Measurements from ENCODE around the gene CCDC93. TPM values are rescaled to one million over a fixed set of nuclear protein-coding genes. Genes with fewer than 3 reads are reported as not detected.

The CCDC93 gene
- total RNA-seq, 2 donors from 2014 or later: 27.5 to 42.5 TPM

DNA sequence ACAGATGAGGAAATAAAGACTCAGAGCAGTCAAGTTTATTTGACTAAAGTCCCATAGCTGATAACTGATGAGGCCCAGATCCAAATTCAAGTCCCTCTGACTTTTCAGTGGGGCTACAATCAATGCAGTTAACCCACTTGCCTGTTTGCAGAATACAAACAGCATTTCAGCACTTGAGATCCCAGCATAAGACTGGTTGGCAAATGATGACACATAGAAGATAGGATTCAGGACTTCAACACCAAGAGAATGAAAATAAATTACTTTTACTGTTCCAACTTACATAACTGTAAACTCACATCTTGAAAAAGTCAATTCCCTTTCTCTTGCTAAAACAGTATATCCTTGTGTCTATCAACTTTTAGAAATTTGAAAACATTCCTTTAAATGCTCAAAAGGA, 61.2 kb downstream of the CCDC93 start:
- no peak overlapping the region for H3K27ac Mint-ChIP-seq
- peaks cover 15 to 16% of the 10 kb centered on the region in 2 donors for H3K36me3 Mint-ChIP-seq
- ATAC-seq (no peak), DNase-seq (ENCODE audit: low spot score in 2 of 2) (no peak)
- H3K9me3 Mint-ChIP-seq: no peaks in the 10 kb centered on the region

DNA sequence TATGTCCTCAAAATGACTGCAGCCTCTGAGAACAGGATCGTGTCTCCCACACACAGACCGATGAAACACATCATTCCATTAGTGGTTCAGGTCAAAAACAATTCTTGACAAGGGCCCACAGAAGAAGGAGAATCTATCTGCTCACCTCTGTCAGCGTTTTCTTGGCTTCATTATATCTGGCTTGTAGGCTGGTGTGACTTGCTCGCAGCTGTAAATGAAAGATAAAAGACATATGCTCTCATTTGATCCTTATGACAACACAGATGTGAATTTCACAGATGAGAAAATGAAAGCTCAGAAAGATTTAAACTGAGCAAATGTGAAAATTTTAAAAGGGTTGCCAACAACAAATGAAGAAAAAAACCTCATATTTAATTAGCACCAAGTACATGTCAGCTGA, 61.6 kb downstream of the CCDC93 start:
- H3K27ac Mint-ChIP-seq: peak overlapping the region in 1 of 2 donors; percentile 51
- peaks cover 13% of the 10 kb centered on the region in 2 donors for H3K36me3 Mint-ChIP-seq
- H3K9me3 Mint-ChIP-seq: no peaks in the 10 kb centered on the region

DNA sequence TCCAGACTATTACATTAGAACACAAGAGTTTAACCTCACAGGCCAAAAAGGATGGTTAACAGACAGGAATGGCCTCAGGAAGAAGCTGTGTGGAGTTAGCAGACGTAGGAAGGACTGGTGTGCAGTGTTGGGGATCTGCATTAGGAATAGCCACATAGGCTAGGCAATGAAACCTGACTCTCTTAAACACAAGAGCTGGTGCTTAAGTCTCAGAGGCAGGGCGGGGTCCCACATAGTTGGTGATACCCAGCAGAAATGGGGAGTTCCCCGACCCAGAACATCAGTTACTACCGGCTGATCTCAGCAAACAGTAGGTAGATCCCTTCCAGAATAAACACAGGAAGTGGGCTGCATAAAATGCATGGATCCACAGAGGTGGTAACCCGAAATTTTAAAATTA, 64.1 kb downstream of the CCDC93 start:
- H3K36me3 Mint-ChIP-seq: peaks cover 11 to 21% of the 10 kb centered on the region in 2 donors

More for the DNA sequence above, 61.6 kb downstream of the CCDC93 start:
- ATAC-seq (no peak), DNase-seq (ENCODE audit: low spot score in 2 of 2) (no peak)

DNA sequence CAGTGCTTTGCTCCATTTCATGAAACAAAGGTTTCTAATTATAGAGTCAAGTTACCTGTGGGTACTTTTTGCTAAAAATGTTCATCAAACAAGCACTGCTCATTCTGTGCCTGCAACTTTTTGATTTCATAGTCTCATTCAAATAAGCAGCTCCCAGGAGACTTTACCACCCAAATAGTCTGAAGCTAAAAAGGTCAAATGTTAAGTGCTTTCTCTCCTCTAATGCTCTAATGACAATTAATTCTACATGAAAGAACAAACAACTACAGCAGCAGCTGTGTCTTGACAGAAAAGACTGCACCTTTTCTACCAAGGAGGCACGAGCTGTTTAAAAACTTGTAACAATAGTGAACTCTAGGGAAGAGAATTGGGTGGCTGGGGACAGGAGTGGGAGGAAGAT, 65.3 kb downstream of the CCDC93 start:
- DNase-seq (ENCODE audit: low spot score in 2 of 2): no peak
- peaks cover 13 to 18% of the 10 kb centered on the region in 2 donors for H3K36me3 Mint-ChIP-seq
- no peak overlapping the region for H3K27ac Mint-ChIP-seq
- no peak for ATAC-seq
- H3K9me3 Mint-ChIP-seq: no peaks in the 10 kb centered on the region

More for the DNA sequence above, 64.1 kb downstream of the CCDC93 start:
- ATAC-seq: no peak
- Mint-ChIP-seq H3K27ac (no peak overlapping the region), H3K9me3 (no peaks in the 10 kb centered on the region)
- DNase-seq (ENCODE audit: low spot score in 2 of 2): no peak

DNA sequence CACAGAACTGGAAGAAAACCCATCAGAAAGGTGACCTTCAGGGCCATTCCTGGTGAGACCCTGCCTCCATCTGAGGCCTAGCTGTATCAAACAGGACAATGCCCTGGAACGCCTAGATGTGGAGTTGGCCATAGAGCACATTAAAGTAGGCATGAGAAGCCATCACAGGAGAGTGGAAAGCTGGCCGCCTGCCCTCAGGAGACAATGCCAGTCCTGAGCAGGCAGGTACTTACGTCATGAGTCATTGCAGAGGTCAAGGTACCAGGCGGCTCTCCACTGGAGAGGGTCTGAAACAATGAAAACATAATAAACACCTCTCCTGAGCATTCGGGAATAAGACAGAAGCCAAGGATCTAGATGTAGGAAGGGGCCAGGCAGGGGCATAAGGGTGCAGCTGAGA, 68.6 kb downstream of the CCDC93 start:
- H3K36me3 Mint-ChIP-seq: peaks cover 23 to 26% of the 10 kb centered on the region in 2 donors
- H3K9me3 Mint-ChIP-seq: no peaks in the 10 kb centered on the region
- ATAC-seq (no peak), DNase-seq (ENCODE audit: low spot score in 2 of 2) (no peak)
- H3K27ac Mint-ChIP-seq: no peak overlapping the region

DNA sequence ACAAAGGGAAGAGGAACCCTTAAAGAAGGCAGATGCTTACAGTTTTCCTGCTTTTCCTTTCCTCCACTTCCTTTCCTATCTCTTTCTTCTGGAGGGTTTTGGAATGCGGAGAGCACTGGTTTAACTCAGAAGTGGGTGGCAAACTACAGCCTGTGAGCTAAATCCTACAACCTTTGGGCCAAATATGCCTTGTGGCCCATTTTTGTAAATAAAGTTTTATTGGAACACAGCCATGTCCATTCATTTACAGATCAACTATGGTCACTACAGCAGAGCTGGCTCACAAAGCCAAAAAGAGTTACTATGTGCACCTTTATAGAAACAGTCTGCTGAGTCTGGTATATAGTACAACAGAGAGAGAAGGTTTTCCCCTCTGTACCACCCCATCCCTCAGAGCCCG, 69.1 kb downstream of the CCDC93 start:
- peaks cover 25 to 30% of the 10 kb centered on the region in 2 donors for H3K36me3 Mint-ChIP-seq
- ATAC-seq (no peak), DNase-seq (ENCODE audit: low spot score in 2 of 2) (no peak)
- no peaks in the 10 kb centered on the region for H3K9me3 Mint-ChIP-seq
- peak overlapping the region in 1 of 2 donors; percentile 39 for H3K27ac Mint-ChIP-seq

DNA sequence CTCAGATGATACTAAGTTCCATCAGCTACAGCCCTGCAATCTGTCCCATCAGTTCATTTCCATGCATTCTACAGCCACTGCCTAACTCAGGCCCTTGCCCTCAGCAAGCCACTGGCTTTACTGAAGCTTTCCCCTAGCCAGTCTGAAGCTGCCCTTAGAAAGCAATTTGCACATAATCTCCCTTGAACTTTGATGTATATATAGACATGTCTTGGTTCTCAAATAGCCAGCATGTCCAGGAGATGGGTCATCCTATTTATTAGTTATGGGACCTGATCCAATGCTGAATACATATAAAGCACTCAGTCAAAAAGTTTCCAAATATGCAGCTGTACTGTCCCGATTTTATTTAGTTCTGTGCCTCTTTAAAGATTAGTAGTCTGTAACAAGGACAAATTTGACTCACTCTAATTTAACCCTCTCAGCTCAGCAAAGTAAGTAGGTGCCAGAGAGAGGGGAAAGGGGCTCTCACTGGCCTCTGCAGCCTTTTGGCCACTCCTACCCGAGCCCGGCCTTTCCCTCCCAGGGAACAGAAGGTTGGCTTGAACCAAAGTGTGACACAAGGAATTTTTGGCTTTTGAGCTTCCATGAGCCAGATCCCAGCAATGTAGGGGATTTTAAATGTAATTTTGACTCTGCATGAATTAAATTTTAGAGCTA, 70.7 kb downstream of the CCDC93 start:
- DNase-seq (ENCODE audit: low spot score in 2 of 2) (no peak), ATAC-seq (no peak)
- Mint-ChIP-seq H3K27ac (peak overlapping the region in 1 of 2 donors; percentile 23), H3K36me3 (peaks cover 25 to 39% of the 10 kb centered on the region in 2 donors), H3K9me3 (no peaks in the 10 kb centered on the region)

DNA sequence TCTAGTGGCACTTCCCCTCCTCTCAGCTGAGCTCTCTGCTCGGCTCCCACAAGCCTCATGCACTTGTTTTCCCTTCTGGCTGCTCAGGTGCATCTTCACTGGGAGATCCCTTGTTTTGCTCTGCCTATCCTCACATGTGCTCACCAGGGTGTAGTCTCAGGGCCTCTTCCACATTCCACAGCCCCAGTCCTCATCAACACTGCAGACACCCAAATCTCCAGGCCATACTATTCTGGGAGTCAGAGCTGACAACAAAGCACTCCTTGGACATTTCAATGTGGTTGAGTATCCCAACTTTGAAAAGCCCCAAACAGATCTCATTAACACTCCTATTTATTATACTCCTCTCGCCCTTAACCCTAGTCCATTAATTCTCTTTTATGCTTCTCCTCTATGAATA, 71.3 kb downstream of the CCDC93 start:
- ATAC-seq (no peak), DNase-seq (ENCODE audit: low spot score in 2 of 2) (no peak)
- Mint-ChIP-seq H3K27ac (peak overlapping the region in 1 of 2 donors; percentile 23), H3K36me3 (peaks cover 25 to 39% of the 10 kb centered on the region in 2 donors), H3K9me3 (no peaks in the 10 kb centered on the region)

DNA sequence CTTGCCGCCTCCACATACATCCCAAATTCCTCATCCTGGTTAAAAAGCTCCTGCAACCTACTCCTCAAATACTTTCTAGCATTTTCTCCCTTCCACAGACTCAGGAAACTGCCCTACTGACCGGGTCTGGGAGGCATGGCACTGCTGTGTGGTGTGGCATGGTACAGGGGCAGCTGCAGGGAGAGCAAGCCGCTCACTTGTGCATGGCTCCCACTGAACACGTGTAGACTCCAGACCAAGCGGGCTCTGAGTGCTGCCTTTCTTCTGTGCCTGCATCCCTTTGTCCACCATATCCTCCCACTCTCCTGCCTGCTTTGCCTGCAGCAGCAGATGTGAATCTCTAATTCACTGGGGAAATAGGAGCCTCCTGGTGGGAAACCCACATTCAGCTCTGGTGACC, 72.2 kb downstream of the CCDC93 start:
- Mint-ChIP-seq H3K27ac (peak overlapping the region in 1 of 2 donors; percentile 56), H3K36me3 (peaks cover 17 to 33% of the 10 kb centered on the region in 2 donors), H3K9me3 (no peaks in the 10 kb centered on the region)

DNA sequence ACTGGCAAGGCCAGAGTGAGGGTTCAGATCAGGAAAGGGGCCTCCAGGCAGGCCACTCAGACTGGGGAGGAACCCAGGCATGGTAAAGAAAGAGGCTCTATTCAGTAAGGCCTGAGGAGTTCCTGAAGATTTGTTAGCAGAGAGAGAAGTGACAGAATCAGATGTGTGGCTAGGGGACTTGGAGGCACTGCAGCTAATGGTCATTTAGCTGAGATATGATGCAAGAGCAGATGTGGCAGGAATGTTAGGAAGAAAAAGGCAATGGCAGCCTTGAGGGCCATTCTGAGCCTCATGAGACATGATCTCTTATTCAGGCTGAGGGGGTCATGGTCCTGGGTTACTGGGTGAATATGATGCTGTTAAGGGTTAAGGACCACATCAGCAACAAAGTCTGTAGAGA, 73.4 kb downstream of the CCDC93 start:
- DNase-seq (ENCODE audit: low spot score in 2 of 2): no peak
- no peak for ATAC-seq
- Mint-ChIP-seq H3K27ac (peak overlapping the region in 1 of 2 donors; percentile 88), H3K36me3 (peaks cover 17 to 34% of the 10 kb centered on the region in 2 donors), H3K9me3 (no peaks in the 10 kb centered on the region)

More for the DNA sequence above, 72.2 kb downstream of the CCDC93 start:
- ATAC-seq (no peak), DNase-seq (ENCODE audit: low spot score in 2 of 2) (no peak)

DNA sequence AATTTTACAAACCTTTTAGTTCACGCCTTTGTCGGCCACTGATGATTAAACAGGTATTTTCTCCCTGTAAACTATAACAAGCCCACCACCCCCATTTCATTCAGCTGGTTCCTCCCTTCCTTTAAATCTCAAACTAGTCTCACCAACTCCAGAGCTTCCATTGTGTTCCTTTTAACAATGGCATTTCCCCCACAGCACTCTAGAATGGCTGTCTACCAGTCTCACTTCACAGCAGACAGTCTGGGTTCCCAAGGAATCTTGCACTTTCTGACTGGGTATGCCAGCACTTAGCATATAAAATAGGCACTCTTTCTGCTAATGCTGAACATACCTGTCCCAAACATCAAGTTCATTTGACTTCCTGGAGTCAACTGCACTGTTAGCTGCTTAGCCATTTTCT, 75.3 kb downstream of the CCDC93 start:
- no peak for DNase-seq (ENCODE audit: low spot score in 2 of 2)
- ATAC-seq: no peak
- peaks cover 27 to 43% of the 10 kb centered on the region in 2 donors for H3K36me3 Mint-ChIP-seq
- H3K9me3 Mint-ChIP-seq: no peaks in the 10 kb centered on the region
- no peak overlapping the region for H3K27ac Mint-ChIP-seq

DNA sequence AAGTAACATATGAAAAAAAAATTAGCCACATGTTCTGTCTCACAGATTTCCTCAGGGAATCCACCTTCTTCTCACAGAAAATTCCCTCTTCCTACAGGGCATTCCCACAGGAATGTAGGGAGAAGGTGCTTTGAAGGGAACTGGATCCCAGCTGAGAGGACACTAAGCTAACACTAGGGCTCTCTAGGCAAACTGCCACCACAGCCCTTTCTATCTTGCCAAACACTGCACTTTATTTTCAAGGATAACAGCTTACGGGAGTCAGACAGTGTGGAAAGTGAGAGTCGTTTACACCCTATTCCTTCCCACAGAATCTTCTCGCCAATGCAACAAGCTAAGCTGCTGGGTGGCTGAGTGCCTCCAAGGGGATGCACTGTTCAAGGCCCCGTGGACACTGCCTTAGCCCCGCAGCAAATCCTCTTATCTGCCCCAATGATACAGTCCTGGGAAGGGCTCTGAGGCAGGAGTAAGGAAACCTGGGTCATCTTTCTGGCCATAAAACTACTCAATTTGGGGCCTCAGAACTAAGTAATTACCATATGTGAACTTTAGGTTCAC, 76.9 kb downstream of the CCDC93 start:
- ATAC-seq (no peak), DNase-seq (ENCODE audit: low spot score in 2 of 2) (no peak)
- H3K27ac Mint-ChIP-seq: no peak overlapping the region
- H3K36me3 Mint-ChIP-seq: peaks cover 41 to 49% of the 10 kb centered on the region in 2 donors
- H3K9me3 Mint-ChIP-seq: peaks cover 0 to under 1% of the 10 kb centered on the region in 2 donors

DNA sequence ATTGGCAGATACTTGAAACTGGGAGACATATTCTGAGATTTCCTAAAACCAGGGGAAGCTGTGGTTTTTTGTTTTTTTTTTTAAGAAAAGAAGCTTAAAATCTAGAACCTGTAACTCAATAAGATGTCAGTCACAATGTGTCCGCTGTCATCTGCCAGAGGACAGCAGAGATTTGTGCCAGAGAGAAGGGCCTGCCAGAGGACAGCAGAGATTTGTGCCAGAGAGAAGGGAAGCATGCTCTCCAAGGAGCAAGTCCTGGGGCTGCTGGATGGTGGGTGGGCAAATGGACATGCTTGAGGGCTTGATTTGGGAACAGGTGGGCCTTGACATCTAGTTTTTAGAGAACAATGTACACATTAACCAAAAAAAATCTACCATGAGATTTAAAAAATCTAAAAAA, 77.9 kb downstream of the CCDC93 start:
- peaks cover 0 to 4% of the 10 kb centered on the region in 2 donors for H3K9me3 Mint-ChIP-seq
- ATAC-seq (no peak), DNase-seq (ENCODE audit: low spot score in 2 of 2) (no peak)
- peaks cover 51 to 59% of the 10 kb centered on the region in 2 donors for H3K36me3 Mint-ChIP-seq
- no peak overlapping the region for H3K27ac Mint-ChIP-seq

DNA sequence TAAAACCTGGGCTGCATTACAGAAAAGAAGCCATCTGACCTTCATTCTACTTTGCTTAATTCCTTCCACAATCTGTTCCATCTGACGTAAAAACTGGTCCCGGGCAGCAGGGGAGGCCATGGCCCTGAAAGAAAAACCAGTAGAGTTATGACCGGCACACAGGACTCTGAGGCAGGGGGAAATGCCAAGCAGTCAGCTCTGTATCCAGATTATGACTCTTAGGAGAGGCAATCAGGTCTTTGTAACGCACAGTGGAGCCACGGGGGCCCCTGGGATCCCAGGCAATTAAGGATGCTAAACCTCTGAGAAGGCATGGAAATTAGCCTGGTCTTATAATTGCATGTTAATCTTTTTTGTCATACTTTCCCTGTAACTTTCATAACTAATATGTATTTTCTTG, 78.4 kb downstream of the CCDC93 start:
- Mint-ChIP-seq H3K27ac (peak overlapping the region in 1 of 2 donors; percentile 32), H3K9me3 (peaks cover 0 to 4% of the 10 kb centered on the region in 2 donors), H3K36me3 (peaks cover 53 to 61% of the 10 kb centered on the region in 2 donors)
- DNase-seq (ENCODE audit: low spot score in 2 of 2) (no peak), ATAC-seq (no peak)

DNA sequence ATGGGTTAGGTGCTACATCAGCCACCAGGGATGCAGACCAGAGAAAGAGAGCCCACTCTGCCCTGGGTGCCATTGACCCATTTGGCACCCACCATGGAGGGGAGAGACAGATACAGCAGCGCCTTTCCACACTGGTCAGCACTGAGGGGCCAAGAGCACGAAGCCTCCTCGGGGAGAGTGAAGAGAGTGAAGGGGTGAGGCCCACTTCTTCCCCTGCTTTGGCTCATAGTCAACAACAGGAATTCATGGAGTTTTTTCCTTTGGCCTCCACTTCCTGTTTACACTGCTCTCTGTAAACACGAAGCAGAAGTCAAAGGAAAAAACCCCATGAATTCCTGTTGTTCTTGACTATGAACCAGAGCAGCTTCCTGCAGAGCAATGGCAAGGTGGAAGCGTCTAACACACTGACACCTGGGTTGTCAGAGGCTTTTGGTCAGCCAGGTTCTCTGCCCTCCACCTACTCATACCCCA, 80.0 kb downstream of the CCDC93 start:
- no peak for ATAC-seq
- peaks cover 4 to 6% of the 10 kb centered on the region in 2 donors for H3K9me3 Mint-ChIP-seq
- peaks cover 62 to 63% of the 10 kb centered on the region in 2 donors for H3K36me3 Mint-ChIP-seq

DNA sequence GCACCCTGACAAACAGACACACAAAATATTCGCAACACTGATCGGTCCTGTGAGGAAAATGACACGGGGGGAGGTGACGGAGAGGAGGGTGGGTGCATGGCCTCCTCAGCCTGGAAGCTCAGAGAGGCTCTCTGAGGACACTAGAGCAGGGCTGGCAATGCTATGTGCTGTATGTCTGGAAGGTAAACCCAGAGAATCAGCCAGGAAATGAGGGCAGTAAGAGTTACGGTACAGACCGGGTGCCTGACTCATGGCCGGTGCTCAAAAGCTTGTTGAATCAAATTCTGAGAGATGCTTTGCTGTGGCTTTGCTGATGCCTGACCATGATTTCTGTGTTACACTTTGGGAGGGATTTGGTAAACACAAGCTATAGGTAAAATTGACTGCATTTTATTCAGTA, 81.9 kb downstream of the CCDC93 start:
- no peak for DNase-seq (ENCODE audit: low spot score in 2 of 2)
- ATAC-seq: no peak
- Mint-ChIP-seq H3K9me3 (peaks cover 4 to 6% of the 10 kb centered on the region in 2 donors), H3K27ac (no peak overlapping the region), H3K36me3 (peaks cover 75% of the 10 kb centered on the region in 2 donors)

More for the DNA sequence above, 80.0 kb downstream of the CCDC93 start:
- no peak for DNase-seq (ENCODE audit: low spot score in 2 of 2)
- peak overlapping the region in 1 of 2 donors; percentile 2 for H3K27ac Mint-ChIP-seq

DNA sequence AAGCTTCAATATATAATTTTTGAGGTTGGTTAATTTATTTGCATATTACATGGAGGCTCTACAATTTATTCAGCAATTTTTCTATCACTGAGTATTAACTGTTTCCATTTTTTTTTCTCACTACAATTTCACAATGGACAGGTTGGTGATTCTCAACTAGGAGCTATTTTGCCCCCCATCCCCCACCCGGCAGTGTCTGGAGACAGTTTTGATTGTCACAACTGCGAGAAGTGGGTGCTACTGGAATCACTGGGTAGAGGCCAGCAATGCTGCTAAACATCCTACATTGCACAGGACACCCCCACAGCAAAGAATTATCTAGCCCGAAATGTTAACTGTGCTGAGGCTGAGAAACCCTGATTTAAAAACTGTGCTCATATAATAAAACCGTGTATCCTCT, 82.6 kb downstream of the CCDC93 start:
- Mint-ChIP-seq H3K27ac (no peak overlapping the region), H3K9me3 (peaks cover 4 to 6% of the 10 kb centered on the region in 2 donors), H3K36me3 (peaks cover 76 to 77% of the 10 kb centered on the region in 2 donors)
- DNase-seq (ENCODE audit: low spot score in 2 of 2) (no peak), ATAC-seq (no peak)

DNA sequence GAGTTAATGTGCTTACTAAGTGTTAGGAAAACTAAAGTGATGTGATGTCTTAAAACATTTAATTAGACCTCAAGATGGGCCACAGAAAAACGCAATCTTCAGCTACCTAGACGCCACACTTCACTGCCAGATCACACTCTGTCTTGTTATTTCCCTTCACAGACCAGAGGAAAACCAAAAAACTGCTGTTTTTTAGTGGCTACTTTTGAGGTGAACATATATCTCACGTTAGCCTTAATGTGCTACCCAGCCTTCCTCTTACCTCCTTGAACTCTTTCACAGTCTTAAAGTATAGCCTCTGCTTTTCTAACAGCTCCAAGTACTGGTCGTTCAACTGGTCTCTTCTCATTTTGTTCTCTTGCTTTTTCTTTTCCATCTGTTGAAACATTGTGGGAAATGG, 83.1 kb downstream of the CCDC93 start:
- Mint-ChIP-seq H3K27ac (no peak overlapping the region), H3K9me3 (peaks cover 4 to 6% of the 10 kb centered on the region in 2 donors), H3K36me3 (peaks cover 79% of the 10 kb centered on the region in 2 donors)
- DNase-seq (ENCODE audit: low spot score in 2 of 2): no peak
- ATAC-seq: no peak

Measured in activated naive CD4-positive, alpha-beta T cell treated with anti-CD3 and anti-CD28 coated beads, Interleukin-2, amount 50 U/mL, for 72 hours (primary cell).